Eye (tissue), 1 donor: ENCODE data around the gene BCL11A.
A peak's percentile ranks its signal among the peaks of the same experiment; 100 is the strongest.

Experiments
- DNase-seq: peaks from one replicate; pipeline ENCODE4 v3.0.0-alpha.2; 2015

The BCL11A gene

DNA sequence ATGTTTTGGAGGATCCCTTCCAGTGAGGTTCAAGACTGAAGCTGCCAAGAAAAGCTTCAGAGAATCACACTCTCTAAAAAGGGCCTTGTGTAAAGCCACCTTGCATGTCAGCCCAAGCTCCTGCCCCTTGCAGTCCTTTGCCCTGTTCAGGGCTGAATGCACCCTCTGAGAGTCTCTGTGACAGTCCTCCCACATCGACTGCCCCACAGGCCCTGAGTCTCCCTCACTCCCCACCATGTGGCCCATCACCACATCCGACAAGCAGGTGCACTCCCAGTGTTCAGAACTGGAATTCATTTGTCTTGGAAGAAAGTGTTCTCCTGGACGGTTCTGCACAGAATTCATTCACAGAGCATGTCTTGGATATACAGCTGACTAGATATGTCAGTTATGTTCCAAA lies 31.0 kb downstream of the BCL11A start:
- no peak for DNase-seq

GRCh38 chr2:60521626-60522025 lies 31.8 kb downstream of the BCL11A start:
- DNase-seq, result no peak

GRCh38 chr2:60520917-60521539 lies 32.4 kb downstream of the BCL11A start:
- no peak for DNase-seq

GRCh38 chr2:60520151-60520876 lies 33.1 kb downstream of the BCL11A start:
- no peak for DNase-seq

DNA sequence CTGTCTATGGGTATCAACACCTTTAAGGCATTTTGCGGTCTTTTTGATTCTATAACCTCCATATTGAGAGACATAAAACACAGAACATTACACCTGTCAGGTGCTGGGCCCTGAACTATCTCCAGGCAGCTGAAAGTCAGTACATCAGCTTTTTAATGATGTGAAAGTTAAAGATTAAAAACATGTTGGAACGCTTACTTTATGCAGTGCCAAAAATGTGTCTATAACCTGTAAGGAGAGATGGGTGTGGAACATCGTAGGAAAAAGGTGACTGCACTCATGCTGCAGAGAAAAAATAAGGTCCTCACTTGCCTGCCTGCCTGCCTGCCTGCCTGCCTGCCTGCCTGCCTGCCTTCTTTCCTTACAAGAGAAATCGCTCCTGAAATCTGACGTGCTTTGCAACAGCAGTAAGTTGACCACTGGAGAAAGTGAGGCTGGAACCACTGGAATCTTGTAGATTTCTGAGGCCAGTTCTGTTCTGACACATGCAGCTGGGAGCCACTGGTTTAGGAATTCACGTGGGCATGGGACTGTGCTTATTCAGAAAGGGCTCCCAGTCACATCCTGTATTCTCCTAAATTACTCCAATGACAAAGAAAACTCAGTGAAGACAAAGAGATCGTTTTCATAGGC lies 34.1 kb downstream of the BCL11A start:
- DNase-seq, result no peak

GRCh38 chr2:60518567-60518966 lies 34.9 kb downstream of the BCL11A start:
- DNase-seq, result no peak

- DNase-seq, result no peak
Observed at GRCh38 chr2:60517446-60517845, 36.0 kb downstream of the BCL11A start.

DNA sequence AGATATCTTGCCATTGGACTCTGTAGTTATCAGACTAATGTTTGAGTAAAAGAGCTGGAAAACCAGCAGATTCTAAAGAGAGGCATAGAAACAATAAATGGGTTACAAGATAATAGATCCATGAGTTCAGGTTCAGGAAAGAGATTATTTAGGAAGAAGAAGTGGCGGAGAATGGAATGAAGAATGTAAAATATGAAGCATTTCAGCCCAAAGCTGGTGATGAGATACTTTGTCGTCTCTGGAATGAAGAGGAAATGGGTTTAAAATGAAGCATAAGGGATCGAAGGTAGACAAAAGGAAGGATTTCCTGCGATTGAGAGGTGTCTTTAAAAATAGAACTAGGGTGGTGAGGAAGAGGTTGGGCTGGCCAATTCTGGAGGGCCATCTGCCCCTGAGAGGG lies 36.6 kb downstream of the BCL11A start:
- DNase-seq, result no peak

- no peak for DNase-seq
Observed at GRCh38 chr2:60516383-60516811, 37.1 kb downstream of the BCL11A start.

GRCh38 chr2:60515721-60516226 lies 37.7 kb downstream of the BCL11A start:
- DNase-seq, result no peak

GRCh38 chr2:60513996-60514395 lies 39.5 kb downstream of the BCL11A start:
- DNase-seq, result no peak

- no peak for DNase-seq
Observed at GRCh38 chr2:60513191-60513590, 40.3 kb downstream of the BCL11A start.

GRCh38 chr2:60512641-60513040 lies 40.8 kb downstream of the BCL11A start:
- DNase-seq, result no peak

- DNase-seq, result no peak
Observed at GRCh38 chr2:60512062-60512622, 41.3 kb downstream of the BCL11A start.

- no peak for DNase-seq
Observed at GRCh38 chr2:60510713-60511112, 42.7 kb downstream of the BCL11A start.

GRCh38 chr2:60509066-60509465 lies 44.4 kb downstream of the BCL11A start:
- DNase-seq, result no peak

DNA sequence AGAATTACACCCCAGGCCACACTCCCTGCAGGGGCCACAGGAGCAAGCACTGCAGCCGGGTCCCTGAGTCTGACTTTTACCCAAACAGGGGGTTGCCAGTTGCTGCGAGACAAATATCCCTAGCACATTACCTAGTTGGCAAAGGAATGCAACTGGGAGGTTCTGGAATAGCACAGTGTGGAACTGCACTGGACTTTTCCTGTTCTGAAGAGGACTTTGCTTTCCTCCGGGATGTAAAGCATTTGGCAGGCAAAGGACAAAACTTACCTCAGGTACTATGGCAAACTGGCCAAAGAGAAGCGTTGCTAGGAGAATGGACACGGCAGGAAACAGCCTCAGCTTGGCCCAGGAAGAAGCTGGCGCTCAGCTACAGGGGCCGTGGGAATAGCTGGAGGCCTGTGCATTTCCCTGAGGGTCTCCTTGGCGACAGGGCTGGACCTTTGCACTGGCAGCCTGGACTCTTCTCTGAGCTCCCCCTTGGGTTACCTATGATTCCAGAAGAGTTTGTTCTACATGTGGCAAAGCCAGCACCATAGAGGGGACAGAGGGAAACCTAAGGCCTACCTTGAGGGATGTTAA lies 45.0 kb downstream of the BCL11A start:
- no peak for DNase-seq

DNA sequence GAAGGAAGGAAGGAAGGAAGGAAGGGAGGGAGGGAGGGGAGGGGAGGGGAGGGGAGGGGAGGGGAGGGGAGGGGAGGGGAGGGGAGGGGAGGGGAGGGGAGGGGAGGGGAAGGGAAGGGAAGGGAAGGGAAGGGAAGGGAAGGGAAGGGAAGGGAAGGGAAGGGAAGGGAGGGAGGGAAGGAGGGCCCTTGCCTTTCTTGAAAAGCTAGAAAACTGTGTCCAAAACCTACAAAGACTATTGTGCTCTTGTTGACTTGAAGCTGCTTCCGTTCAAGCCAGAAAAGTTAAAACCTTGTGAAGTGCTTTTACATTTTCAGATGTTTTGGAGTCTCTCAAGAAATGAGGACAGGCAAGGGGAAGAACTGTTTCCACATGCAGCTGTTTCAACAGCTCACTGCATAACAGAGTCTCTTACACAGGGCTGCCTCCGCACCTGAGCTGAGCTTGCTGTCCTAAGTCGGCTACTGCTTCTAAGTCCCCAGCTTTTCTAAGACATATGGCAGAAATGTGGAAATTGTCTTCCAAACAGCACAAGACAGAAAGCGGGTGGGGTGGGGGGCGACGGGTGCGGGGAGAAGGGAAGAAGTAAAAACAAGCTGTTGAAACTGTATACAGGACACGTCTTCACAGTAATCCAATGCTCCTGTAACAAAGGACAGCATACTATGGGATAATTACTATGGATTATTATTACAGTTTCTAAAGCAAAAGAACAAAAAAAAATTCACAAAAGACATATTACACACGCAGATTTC lies 46.1 kb downstream of the BCL11A start:
- no peak for DNase-seq

DNA sequence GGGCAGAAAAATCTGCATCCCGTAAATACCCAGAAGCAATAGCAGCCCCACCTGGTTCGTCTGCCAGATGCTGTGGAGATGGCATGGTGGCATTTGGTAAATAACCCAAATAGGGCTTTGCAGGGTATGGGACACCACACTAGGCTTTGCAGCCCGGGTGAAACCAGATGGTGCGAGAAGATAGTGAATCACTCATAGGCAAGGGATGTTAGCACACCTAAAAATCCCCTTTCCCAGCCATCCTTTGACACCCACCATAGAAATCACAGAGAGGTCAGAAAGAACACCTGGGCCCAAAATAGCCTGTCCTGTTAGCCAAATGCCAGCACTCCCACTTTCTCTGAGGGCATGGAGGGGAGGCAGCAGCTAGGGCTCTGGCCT lies 47.6 kb downstream of the BCL11A start:
- DNase-seq, result no peak

GRCh38 chr2:60505240-60505879 lies 48.1 kb downstream of the BCL11A start:
- peak; percentile 54 for DNase-seq

DNA sequence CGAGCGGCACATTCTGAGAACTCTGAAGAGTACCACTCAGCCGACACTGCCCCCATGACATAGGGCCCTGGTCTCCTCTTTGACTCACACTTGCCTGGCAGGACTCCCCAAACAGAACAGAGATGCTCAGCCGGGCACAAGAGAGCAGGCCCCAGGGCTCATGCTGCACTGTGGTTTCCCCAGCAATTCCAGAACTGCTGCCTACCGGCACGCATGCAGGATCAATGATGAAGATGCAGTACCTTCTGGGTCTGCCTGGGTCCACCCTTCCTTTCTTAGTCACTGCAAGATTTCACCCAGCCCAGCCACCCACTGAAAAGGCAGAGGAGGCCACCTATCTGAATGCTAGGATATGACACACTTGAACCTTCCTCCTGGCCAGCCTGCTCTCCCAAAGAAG lies 49.4 kb downstream of the BCL11A start:
- DNase-seq, result no peak

DNA sequence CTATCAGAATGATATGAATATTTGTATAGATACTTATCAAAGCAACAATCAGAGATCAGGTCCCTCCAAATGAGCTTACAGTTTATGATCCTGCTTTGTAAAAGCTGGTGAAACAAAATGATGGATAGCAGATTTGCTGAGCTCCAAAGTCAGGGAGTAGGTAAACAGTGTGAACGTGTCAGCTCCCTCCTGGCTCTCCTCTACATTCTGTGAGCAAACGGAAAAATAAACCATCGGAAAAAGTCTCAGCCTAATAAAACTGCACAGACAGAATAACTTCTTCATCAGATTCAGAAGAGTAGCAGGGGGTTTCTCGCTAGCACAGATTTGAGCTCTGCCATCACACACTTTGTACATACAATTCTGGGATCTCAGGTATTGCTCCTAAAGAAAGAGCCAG lies 51.3 kb downstream of the BCL11A start:
- no peak for DNase-seq
